ENCODE data around the gene MIPEP. TPM values are rescaled to one million over a fixed set of nuclear protein-coding genes. Genes with fewer than 3 reads are reported as not detected.

MIPEP gene
- 14.0 and 20.0 TPM in 2 replicates for total RNA-seq
- long read RNA-seq, transcript MIPEP-201 (19 exons, 2,400 nt) = major isoform, 165 of 188 reads
- long read RNA-seq, partial matches to known transcripts = 2 of 188 reads
- long read RNA-seq, other reads (novel, unspliced or antisense) = 21 of 188 reads

DNA sequence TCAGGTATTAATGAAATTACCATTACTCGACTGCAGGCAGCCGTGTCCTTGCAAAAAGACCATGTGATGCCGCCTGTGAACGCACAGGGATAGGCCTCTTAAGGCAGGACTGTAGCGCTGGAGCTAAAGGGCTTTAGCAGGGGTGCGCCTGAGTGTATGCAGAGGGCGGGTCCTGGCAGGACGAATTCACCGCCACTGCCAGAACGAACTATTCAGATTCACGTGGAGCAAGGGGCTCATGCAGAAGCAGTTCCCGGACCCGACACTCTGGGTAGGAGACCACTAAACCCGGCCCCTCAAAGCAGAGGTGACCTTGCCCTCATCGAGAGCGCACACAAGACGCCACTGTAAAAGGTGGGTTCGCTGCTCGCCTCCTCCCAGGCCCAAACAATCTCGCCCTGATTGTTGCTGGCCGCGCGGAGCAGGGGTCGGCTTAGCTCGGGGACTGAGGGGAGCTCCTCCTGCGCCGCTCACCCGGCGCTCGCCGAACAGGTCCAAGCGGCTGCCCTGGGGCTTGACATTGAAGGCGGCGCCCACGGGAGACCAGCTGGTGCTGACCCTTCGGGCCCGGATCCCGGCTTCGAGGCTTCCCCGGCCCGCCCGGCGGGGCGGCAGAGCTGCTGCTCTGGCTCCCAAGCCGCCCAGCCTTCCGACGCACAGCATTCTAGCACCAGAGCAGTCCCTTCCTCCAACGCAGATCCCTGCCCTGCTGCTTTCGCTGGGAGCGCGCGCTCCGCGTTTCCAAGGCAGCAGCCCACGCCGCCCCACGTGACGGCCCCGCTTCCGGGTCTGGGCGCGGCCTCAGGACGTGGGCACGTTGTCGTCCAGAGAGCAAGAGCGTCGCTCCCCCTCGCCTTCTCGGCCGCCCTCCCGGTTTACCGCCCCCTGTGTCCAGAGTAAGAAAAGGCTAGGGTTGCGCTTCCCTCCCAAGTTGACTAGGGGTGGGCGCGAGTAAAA lies at the start of gene MIPEP:
MIPEP (minus strand) TSS at position 743 of the 957 bp plus-strand sequence; CDS start at position 663, 80 bp downstream.
- peak within 1 kb of the TSS; percentile 82 for H3K4me3 Mint-ChIP-seq (ENCODE audit: unreplicated experiment)
- peaks cover 5% of the 10 kb centered on the region for H3K36me3 Mint-ChIP-seq (ENCODE audit: unreplicated experiment)
- no peaks in the 10 kb centered on the region for H3K9me3 Mint-ChIP-seq (ENCODE audit: unreplicated experiment)
- H3K4me1 Mint-ChIP-seq (ENCODE audit: unreplicated experiment) = peaks cover 19% of the 10 kb centered on the region
- no peaks in the 10 kb centered on the region for H3K27me3 Mint-ChIP-seq (ENCODE audit: unreplicated experiment)
- TF ChIP-seq CTCF (IDR thresholded peaks at IDR 0.05) = peak; percentile 80
- peak; percentile 97 for DNase-seq (ENCODE audit: extremely low spot score, unreplicated experiment)
- peak within 1 kb of the TSS; percentile 77 for H3K27ac Mint-ChIP-seq (ENCODE audit: unreplicated experiment)

DNA sequence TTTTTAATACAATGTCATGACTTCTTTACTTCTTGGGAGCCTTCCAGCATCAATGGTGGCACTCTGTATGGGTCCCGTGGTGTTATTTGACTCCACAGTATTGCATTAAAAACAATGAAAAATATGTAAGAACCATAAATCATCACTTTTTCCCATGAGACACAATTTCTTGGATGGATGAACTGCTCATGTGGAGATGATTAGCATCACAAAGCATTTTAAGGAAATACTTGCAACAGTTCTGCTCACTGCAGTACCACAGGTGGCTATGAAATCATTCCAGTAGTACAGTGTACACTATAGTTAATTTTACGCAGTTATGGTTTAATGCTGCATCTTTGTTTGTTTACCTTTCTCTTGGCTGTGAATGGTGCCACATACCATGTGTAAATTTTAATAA lies 45.3 kb upstream of the MIPEP start:
- H3K4me3 Mint-ChIP-seq (ENCODE audit: unreplicated experiment) = no peak overlapping the region
- no peak for TF ChIP-seq CTCF (IDR thresholded peaks at IDR 0.05)
- H3K9me3 Mint-ChIP-seq (ENCODE audit: unreplicated experiment) = peaks cover 17% of the 10 kb centered on the region
- H3K27me3 Mint-ChIP-seq (ENCODE audit: unreplicated experiment) = peaks cover 21% of the 10 kb centered on the region
- no peak overlapping the region for H3K27ac Mint-ChIP-seq (ENCODE audit: unreplicated experiment)
- no peaks in the 10 kb centered on the region for H3K36me3 Mint-ChIP-seq (ENCODE audit: unreplicated experiment)
- peaks cover 26% of the 10 kb centered on the region for H3K4me1 Mint-ChIP-seq (ENCODE audit: unreplicated experiment)
- no peak for DNase-seq (ENCODE audit: extremely low spot score, unreplicated experiment)

DNA sequence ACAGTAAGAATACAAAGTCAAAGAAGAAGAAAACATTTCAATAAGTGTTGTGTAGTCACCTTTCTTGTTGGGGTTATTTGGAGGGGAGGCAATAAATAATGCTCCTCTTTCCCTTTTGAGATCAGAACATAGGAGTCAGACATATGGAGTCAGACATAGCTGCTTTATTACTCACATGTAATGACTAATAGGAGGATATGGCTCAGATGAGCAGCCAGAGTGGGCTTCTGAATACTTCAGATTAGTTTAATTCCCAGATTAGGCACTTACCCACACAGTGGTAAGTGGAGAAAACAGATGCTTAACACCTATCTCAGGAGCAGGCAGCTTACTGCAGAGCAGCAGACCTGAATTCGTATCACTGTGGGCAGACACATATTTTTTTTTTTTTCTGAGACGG lies 39.8 kb upstream of the MIPEP start:
- Mint-ChIP-seq H3K4me1 (ENCODE audit: unreplicated experiment) (peaks cover 19% of the 10 kb centered on the region), H3K4me3 (ENCODE audit: unreplicated experiment) (no peak overlapping the region), H3K27me3 (ENCODE audit: unreplicated experiment) (no peaks in the 10 kb centered on the region), H3K36me3 (ENCODE audit: unreplicated experiment) (no peaks in the 10 kb centered on the region), H3K27ac (ENCODE audit: unreplicated experiment) (no peak overlapping the region), H3K9me3 (ENCODE audit: unreplicated experiment) (no peaks in the 10 kb centered on the region)
- DNase-seq (ENCODE audit: extremely low spot score, unreplicated experiment) = no peak
- TF ChIP-seq CTCF (IDR thresholded peaks at IDR 0.05) = no peak

DNA sequence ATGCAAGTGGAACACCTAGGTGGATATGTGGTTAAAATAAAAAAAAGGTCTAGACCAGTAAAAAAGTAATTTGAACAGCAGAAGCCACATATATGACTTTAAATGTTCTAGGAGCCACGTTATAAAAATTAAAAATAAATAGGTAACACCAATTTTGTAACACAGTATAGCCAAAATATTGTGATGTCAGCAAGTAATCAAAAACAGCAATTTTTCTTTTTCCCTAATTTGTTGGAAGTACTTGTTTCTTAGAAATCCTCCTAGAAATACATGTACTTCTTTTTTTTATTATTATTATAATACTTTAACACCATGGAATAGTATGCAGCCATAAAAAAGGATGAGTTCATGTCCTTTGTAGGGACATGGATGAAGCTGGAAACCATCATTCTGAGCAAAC lies 33.8 kb upstream of the MIPEP start:
- no peak overlapping the region for H3K27ac Mint-ChIP-seq (ENCODE audit: unreplicated experiment)
- peaks cover 4% of the 10 kb centered on the region for H3K9me3 Mint-ChIP-seq (ENCODE audit: unreplicated experiment)
- no peak for DNase-seq (ENCODE audit: extremely low spot score, unreplicated experiment)
- H3K36me3 Mint-ChIP-seq (ENCODE audit: unreplicated experiment) = peaks cover under 1% of the 10 kb centered on the region
- H3K4me3 Mint-ChIP-seq (ENCODE audit: unreplicated experiment) = no peak overlapping the region
- H3K27me3 Mint-ChIP-seq (ENCODE audit: unreplicated experiment) = no peaks in the 10 kb centered on the region
- no peaks in the 10 kb centered on the region for H3K4me1 Mint-ChIP-seq (ENCODE audit: unreplicated experiment)
- no peak for TF ChIP-seq CTCF (IDR thresholded peaks at IDR 0.05)
